Left ventricle myocardium inferior (tissue), 1 donor: ENCODE data around the gene DOCK4. TPM values are rescaled to one million over a fixed set of nuclear protein-coding genes. Genes with fewer than 3 reads are reported as not detected.
A peak's percentile ranks its signal among the peaks of the same experiment; 100 is the strongest.

ENCODE experiments used
- DNase-seq: peaks from one replicate; pipeline ENCODE4 v3.0.0-alpha.2; 2020
- H3K27ac ChIP-seq: fragments of 200-600 bp; replicated peaks from 2 replicates; pipeline ENCODE4 v1.8.0; 2021
- H3K27me3 ChIP-seq: fragments of 200-600 bp; 2 replicates; pipeline ENCODE4 v1.8.0; 2021; ENCODE audit warnings: low read depth
- H3K36me3 ChIP-seq: fragments of 200-600 bp; 2 replicates; pipeline ENCODE4 v1.8.0; 2021
- H3K4me1 ChIP-seq: fragments of 200-600 bp; 2 replicates; pipeline ENCODE4 v1.8.0; 2021
- H3K4me3 ChIP-seq: fragments of 200-600 bp; 2 replicates; pipeline ENCODE4 v1.8.0; 2021; ENCODE audit warnings: mild to moderate bottlenecking, moderate library complexity
- H3K9me3 ChIP-seq: fragments of 200-600 bp; replicated peaks from 2 replicates; pipeline ENCODE4 v1.8.0; 2021
- CTCF ChIP-seq: fragments of 200-600 bp; IDR thresholded peaks from 2 replicates; pipeline ENCODE4 v1.8.0; 2021; ENCODE audit warnings: antibody characterized with exemption, mild to moderate bottlenecking, borderline replicate concordance
- intact Hi-C: fragments of 100-400 bp; cut with micrococcal nuclease; formaldehyde crosslinking; loops from one replicate; pipeline ENCODE4 v1.11.0; 2022
- total RNA-seq: library from RNA; stranded (reverse); fragmentation: NEBNext Ultra II Directional; extraction: Animal tissue kit (Norgen Biotek cat#: 25700); gene quantifications from one replicate; pipeline ENCODE4 v1.2.1, GENCODE V29; 2021
- donor health status: DM: no; HTN: yes; CAD: no; lungs with severe emphysema.

The DOCK4 gene
- total RNA-seq, 1 donor from 2014 or later: 15.2 TPM

- Histone ChIP-seq H3K27me3 (no peaks in the 10 kb centered on the region), H3K4me3 (no peak overlapping the region), H3K36me3 (no peaks in the 10 kb centered on the region), H3K27ac (no peak overlapping the region), H3K9me3 (no peaks in the 10 kb centered on the region), H3K4me1 (peaks cover 43% of the 10 kb centered on the region)
- DNase-seq: no peak
- intact Hi-C loops: no loop called here
- TF ChIP-seq CTCF: no peak
These were observed 18.8 kb upstream of the DOCK4 start for GRCh38 chr7:112225006-112225405.

- Histone ChIP-seq H3K27ac (no peak overlapping the region), H3K36me3 (no peaks in the 10 kb centered on the region), H3K27me3 (no peaks in the 10 kb centered on the region), H3K4me3 (no peak overlapping the region), H3K9me3 (no peaks in the 10 kb centered on the region), H3K4me1 (peaks cover 43% of the 10 kb centered on the region)
- intact Hi-C loops: no loop called here
- DNase-seq: no peak
- no peak for TF ChIP-seq CTCF
These were observed 18.0 kb upstream of the DOCK4 start for GRCh38 chr7:112224186-112224585.

- Histone ChIP-seq H3K4me1 (peaks cover 43% of the 10 kb centered on the region), H3K4me3 (no peak overlapping the region), H3K27ac (peak overlapping the region; percentile 25), H3K9me3 (no peaks in the 10 kb centered on the region), H3K36me3 (no peaks in the 10 kb centered on the region), H3K27me3 (no peaks in the 10 kb centered on the region)
- DNase-seq: no peak
- intact Hi-C loops: no loop called here
- no peak for TF ChIP-seq CTCF
These were observed 17.1 kb upstream of the DOCK4 start for GRCh38 chr7:112223310-112223709.

- no peak for TF ChIP-seq CTCF
- H3K27me3 ChIP-seq: no peaks in the 10 kb centered on the region
- H3K4me1 ChIP-seq: peaks cover 33% of the 10 kb centered on the region
- H3K27ac ChIP-seq: no peak overlapping the region
- no peak for DNase-seq
- intact Hi-C loops: no loop called here
- no peak overlapping the region for H3K4me3 ChIP-seq
- H3K36me3 ChIP-seq: no peaks in the 10 kb centered on the region
- no peaks in the 10 kb centered on the region for H3K9me3 ChIP-seq
These were observed 14.8 kb upstream of the DOCK4 start for GRCh38 chr7:112220877-112221434.

GRCh38 chr7:112215787-112216186 is 9.6 kb upstream of the DOCK4 start:
- TF ChIP-seq CTCF: no peak
- DNase-seq: no peak
- peaks cover 49% of the 10 kb centered on the region for H3K4me1 ChIP-seq
- H3K27ac ChIP-seq: no peak overlapping the region
- no peaks in the 10 kb centered on the region for H3K27me3 ChIP-seq
- no peaks in the 10 kb centered on the region for H3K9me3 ChIP-seq
- H3K4me3 ChIP-seq: no peak overlapping the region
- intact Hi-C loops: no loop called here
- H3K36me3 ChIP-seq: no peaks in the 10 kb centered on the region
